HG02852 (cell line): ENCODE data around the gene P3H3.
A peak's percentile ranks its signal among the peaks of the same experiment; 100 is the strongest.

Experiments used
- ATAC-seq: cut with Tn5 transposase; IDR thresholded peaks from one replicate; pipeline ENCODE4 v1.9.1; 2021; ENCODE audit warnings: mild to moderate bottlenecking, moderate library complexity; ENCODE audit not compliant: unreplicated experiment

P3H3 gene, protein sequence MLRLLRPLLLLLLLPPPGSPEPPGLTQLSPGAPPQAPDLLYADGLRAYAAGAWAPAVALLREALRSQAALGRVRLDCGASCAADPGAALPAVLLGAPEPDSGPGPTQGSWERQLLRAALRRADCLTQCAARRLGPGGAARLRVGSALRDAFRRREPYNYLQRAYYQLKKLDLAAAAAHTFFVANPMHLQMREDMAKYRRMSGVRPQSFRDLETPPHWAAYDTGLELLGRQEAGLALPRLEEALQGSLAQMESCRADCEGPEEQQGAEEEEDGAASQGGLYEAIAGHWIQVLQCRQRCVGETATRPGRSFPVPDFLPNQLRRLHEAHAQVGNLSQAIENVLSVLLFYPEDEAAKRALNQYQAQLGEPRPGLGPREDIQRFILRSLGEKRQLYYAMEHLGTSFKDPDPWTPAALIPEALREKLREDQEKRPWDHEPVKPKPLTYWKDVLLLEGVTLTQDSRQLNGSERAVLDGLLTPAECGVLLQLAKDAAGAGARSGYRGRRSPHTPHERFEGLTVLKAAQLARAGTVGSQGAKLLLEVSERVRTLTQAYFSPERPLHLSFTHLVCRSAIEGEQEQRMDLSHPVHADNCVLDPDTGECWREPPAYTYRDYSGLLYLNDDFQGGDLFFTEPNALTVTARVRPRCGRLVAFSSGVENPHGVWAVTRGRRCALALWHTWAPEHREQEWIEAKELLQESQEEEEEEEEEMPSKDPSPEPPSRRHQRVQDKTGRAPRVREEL

DNA sequence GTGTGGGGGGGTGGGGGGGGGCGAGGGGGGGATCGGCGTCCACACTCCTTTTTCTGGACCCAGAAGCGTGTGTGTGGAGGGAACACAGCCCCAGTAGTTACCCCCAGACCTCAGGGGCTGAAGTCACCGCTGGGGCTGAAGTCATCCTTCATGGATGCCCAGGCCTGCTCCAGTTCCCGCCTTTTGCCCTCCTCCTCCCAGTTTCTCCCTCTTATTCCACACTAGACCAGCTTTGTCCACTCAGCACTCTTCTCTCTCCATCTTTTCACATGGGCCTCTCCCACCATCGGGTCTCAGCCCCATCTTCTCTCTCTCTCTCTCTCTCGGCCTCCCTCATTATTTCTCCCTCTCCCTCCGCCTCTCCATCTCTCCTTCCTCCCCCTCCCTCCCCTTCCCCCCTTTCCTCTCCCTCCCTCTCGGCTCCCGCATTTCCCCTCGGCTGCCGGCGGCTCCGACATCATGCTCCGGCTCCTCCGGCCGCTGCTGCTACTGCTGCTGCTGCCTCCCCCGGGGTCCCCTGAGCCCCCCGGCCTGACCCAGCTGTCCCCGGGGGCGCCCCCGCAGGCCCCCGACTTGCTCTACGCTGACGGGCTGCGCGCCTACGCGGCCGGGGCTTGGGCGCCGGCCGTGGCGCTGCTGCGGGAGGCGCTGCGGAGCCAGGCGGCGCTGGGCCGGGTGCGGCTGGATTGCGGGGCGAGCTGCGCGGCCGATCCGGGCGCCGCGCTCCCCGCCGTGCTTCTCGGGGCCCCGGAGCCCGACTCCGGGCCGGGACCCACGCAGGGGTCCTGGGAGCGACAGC is at the start of gene P3H3:
Gene P3H3, plus strand, starts transcription at position 426 of the 799 bp plus-strand sequence. Its CDS starts 34 bp downstream, at position 460.
- no peak for ATAC-seq

GRCh38 chr12:6778574-6779550 is 49.3 kb upstream of the P3H3 start:
- ATAC-seq: peak; percentile 68

- ATAC-seq: no peak
Measured at GRCh38 chr12:6779708-6780432, 48.3 kb upstream of the P3H3 start.

- ATAC-seq: no peak
Measured at GRCh38 chr12:6780573-6780972, 47.6 kb upstream of the P3H3 start.

DNA sequence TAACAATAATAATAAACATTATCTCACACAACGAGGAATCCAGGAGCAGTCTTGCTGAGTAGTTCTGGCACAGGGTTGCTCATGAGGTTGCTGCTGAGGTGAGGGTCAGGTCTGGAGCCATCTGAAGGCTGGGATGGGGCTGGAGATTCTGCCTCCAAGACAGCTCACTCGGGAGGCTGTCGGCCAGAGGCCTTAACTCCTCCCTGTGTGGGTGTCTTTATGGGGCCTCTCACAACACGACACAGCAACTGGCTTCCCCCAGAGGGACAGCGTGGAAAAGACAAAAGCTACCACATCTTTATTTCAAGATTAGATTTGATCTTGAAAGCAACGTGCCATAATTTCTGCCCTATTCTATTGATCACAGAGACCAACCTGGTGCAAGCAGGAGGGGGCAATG is 46.1 kb upstream of the P3H3 start:
- no peak for ATAC-seq

DNA sequence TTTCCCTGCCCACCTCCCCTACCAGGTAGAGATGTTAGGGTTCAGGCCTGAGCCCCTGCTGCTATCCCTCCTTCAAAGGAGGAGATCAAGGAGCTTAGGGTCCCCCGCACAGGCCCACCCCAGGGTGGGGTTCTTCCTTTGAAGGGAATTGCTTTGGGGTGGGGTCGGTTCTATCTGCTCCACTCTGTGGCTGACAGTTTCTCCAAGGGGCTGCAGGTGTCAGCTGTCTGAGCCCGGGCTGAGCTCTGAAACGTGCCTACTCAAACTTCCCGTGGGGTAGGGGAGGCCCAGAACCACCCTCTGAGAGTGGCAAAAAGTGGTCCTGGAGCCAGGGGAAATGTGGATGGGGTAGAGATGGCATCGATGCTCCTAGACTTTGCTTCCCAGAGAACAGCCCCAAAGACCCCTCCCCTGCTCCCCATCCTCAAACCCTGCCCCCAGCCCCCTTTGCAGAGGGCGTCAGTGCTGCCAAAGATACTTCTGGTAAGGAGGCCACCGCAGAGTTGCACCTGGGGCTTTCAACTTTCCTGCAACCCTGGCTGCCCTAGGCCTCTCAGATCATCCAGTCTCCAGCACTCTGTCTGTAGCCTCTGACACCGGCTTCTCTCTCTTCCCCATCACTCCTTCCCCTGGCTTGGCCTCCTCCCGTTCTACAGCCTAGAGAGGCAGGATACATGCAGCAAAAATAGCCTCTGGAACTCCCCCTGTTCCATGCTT is 45.2 kb upstream of the P3H3 start:
- ATAC-seq: no peak

GRCh38 chr12:6783828-6784227 is 44.4 kb upstream of the P3H3 start:
- no peak for ATAC-seq

DNA sequence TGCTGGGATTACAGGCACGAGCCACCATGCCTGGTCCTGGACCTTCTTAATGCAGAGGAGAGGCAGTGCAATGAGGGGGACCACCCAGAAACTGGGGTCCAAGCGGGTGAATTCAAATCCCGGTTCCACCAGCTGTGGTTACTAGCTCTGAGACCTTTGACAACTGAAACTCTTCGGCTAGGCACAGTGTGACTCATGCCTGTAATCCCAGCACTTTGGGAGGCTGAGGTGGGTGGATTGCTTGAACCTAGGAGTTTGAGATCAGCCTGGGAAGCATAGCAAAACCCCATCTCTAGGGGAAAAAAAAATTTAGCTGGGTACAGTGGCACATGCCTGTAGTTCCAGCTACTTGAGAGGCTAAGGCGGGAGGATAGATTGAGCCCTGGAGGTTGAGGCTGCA is 43.9 kb upstream of the P3H3 start:
- ATAC-seq: no peak

DNA sequence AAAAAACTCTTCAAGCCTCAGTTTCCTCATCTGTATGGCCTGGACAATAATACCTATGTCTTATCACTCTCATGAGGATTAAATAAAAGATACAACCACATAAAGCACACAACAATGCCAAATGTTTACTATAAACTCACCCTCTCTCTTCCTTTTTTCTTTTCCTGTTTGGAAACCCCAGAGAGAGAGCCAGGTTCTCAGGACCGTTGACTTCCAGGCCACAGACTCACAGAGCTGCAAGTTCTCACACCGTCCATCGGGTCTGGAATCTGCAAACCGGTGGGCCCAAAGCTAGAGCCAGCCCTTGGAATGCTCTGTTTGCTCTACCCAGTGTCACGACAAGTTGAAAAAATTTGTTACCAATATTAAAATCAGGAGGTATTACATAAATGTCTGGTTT is 43.4 kb upstream of the P3H3 start:
- no peak for ATAC-seq

DNA sequence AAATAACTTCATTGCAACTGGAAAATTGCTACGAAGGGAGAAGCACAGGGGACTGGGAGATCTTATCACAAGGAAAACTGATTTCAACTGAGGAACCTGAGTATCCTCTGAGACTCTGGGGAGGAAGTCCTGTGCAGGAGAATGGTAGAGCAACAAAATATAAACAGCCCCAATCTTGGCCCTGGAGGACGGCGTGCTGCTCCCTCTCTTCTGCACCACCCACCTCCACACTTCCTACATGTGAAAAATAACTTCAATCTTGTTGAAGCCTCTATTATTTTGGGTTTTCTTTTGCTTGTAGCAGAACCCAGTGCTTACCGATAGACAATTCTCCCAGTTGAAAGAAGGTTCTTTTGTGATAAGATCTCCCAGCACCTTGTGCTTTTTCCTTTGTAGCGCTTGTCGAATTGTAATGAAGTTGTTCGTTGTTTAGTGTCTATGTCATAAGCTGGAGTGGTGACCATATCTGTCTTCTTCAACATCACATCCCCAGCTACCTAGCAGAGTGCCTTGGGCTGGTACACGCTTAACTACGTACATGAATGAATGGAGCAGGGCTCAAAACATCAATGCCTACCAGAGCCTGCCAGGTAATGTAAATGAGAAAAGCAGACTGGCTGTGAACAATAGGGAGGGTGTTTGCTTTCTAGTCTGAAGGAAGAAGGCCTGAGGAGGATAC is 41.7 kb upstream of the P3H3 start:
- ATAC-seq: no peak

DNA sequence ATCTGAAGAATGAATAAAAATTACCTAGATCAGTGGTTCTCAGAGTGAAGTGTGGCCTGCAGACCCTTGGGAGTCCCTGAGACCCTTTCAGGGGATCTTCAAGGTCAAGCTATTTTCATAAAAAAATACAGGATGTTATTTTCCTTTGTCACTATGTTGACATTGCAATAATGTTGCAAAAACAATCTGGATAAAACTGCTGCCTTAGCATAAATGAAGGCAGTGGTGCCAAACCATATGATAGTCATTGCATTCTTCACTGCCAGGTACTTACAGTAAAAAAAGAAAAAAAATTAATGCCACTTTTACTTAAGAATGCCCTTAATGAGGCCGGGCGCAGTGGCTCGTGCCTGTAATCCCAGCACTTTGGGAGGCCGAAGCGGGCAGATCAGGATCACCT is 40.9 kb upstream of the P3H3 start:
- no peak for ATAC-seq

DNA sequence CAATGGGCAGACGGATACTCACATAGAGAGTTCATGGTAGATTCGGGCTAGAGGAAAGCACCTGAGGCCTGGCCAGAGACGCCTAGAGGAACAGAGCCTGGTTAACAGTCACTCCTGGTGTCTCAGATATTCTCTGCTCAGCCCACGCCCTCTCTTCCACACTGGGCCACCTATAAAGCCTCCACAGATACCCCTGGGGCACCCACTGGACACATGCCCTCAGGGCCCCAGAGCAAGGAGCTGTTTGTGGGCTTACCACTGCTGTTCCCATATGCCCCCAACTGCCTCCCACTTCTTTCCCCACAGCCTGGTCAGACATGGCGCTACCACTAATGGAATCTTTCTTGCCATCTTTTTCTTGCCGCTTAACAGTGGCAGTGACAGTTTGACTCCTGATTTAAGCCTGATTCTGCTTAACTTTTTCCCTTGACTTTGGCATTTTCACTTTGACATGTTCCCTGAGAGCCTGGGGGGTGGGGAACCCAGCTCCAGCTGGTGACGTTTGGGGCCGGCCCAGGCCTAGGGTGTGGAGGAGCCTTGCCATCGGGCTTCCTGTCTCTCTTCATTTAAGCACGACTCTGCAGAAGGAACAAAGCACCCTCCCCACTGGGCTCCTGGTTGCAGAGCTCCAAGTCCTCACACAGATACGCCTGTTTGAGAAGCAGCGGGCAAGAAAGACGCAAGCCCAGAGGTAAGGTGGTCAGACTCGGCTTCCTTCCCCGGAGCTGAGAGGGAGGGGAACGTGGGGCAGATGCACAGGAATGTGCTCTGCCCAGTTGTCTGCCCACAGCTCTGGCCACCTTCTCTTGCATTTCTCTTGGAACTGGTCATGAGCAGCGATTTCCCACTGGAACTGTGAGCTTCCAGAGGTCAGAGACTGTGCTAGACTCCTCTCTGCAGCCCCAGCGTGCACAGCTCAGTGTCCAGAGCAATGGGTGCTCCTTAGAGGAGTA is 39.0 kb upstream of the P3H3 start, which contains the start of gene CD4:
Gene CD4, plus strand, starts transcription at position 557 of the 953 bp plus-strand sequence. CDS start 10,611 bp downstream, outside the sequence.
- no peak for ATAC-seq

GRCh38 chr12:6790496-6791150 is 37.6 kb upstream of the P3H3 start:
- no peak for ATAC-seq

- no peak for ATAC-seq
Measured at GRCh38 chr12:6791931-6792520, 36.2 kb upstream of the P3H3 start.

GRCh38 chr12:6792522-6793201 is 35.5 kb upstream of the P3H3 start:
- ATAC-seq: no peak

DNA sequence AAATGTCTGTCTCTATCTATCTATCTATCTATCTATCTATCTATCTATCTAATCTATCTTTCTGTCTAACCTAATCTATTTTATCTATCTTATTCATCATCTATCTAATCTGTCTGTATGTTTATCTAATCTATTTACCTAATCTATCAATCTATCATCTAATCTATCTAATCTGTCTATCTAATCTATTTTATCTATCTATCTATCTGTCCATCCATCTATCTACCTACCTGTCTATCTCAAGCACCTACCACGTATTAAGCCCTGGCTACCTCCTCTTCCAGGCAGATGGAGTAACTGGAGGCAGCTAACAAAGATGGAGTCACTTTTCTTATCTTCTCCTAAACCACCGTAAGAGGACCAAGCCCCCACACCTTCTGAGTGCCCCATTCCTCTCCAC is 33.1 kb upstream of the P3H3 start:
- no peak for ATAC-seq
